NCI-H2171 treated with DMSO at 0.1 percent for 48 hours (cell line): Measurements from ENCODE around the gene KCNIP3.
A peak's percentile ranks its signal among the peaks of the same experiment; 100 is the strongest.

Experiments
- DNase-seq: peaks from one replicate; lab custom pipeline; 2025; lab: John Stamatoyannopoulos, UW

The KCNIP3 gene

GRCh38 chr2:95297639-95298395, 670 bp downstream of the KCNIP3 start:
- no peak for DNase-seq

- DNase-seq: no peak
Observed at GRCh38 chr2:95298486-95299111, 1.5 kb downstream of the KCNIP3 start.

- peak; percentile 87 for DNase-seq
Observed at GRCh38 chr2:95299961-95300360, 2.8 kb downstream of the KCNIP3 start.

- DNase-seq: peak; percentile 87
Observed at GRCh38 chr2:95300450-95300849, 3.3 kb downstream of the KCNIP3 start.

- DNase-seq: no peak
Observed at GRCh38 chr2:95301186-95301585, 4.0 kb downstream of the KCNIP3 start.

DNA sequence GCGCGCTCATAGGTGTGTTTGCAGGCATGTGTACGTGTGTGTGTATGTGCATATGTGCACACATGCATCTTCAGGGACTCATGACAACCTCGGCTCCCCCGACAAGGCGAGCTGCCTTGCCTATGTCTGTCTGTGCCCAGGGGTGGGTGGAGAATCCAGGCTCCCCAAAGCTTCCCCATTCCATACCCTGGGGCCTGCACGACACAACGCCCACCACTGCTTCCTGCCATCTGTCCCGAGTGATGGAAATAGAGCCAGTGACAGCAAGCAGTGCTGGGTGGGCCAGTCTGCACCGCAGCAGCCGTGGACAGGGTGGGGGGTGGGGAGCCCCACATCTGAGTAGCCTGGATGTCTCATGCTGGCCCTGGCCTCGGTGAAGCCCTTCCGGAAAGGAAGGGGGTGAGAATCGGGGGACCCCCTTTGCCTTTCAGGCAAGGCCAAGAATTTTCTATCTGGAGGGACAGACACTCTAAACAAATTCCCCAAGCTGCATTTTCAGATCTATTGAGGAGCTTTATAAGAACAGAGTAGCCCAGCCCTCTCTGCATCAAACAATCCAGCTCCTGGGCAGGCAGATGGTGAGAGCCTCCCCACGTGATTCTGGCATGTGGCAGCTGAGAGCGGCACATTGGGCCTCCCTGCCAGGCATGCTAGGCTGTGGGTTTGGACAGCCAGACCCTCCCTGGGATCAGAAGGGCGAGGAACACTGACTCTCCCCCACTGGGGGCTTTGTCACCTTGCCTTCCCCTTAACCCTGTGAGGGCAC, 4.9 kb downstream of the KCNIP3 start:
- peak; percentile 47 for DNase-seq

DNA sequence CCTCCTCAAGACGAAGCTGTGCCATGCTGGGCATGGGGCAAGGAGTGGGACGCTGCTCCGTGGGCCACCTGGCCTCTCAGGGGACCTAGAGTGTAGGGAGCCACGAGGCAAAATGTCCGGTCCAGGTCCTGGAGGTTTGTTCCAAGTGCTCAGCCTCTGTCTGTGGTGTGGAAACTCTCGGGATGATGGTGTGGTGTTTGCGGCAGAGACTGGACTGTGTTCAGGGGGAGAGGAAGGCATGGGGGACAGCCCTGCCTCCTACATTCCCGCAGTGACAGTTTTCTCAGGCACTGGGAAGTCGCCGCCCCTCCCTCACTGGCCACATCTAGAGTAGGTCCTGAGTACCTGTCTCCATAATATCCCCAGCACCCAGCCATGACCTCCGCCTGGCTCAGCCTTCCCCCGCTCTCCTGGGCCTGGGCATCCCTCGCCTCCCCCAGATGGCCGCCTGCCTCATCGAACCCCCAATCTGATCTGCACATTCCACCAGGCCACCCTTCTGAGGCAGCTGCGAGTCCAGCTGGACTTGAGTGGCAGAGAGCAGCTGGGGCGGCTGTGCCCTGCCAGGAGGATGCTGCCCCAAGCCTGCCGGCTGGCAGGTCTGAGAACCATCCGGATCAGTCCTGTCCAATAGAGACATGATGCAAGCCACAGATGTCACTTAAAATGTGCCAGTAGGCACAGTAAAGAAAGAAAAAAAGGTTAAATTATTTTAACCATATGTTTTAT, 6.2 kb downstream of the KCNIP3 start:
- DNase-seq: peak; percentile 62

DNA sequence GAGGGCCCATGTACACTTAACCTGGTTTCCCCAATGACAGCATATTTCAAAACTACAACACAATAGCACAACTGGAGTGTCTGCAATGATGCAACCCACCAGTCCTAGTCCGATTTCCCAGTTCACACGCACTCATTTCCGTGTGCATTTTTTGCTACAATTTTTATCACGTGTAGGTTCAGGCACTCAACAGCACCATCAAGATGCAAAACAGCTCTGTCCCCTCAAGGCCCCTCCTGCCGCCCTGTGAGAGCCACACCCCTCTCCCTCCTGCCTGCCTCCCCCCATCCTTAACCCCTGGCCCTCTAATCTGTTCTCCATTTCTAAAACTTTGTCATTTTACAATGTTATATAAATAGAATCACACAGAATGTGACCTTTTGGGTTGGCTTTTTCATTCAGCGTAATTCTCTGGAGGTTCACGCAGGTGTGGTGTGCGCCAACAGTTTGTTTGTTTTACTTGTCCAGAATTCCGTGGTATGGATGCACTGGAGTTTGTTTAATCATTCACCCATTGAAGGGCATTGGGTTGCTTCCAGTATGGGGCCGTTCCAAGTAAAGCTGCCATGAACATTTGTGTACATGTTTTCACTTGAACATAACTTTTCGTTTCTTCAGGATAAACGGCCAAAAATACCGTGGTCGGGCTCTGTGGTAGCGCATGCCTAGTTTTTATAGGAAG, 8.4 kb downstream of the KCNIP3 start:
- no peak for DNase-seq

GRCh38 chr2:95306336-95306895, 9.3 kb downstream of the KCNIP3 start:
- DNase-seq: peak; percentile 37

DNA sequence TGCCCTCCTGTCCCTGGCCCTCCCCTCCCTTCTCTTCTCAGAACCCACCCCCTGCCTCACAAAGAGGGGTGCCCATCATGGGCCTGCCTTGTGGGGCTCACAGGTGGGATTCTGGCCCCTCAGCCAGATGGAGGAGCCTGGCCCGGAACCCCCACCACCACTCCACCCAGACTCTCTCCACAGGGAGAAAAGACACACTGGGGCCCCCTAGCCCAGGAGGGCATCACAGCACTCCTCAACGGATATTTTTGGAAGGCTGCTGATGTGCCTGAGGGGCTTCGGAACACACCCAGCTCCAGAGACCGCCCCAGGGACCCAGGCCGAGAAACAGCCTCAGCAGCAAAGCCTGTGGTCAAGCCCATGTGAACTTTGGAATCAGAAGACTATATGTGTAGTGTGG, 9.9 kb downstream of the KCNIP3 start:
- DNase-seq: no peak

GRCh38 chr2:95307878-95308277, 10.7 kb downstream of the KCNIP3 start:
- DNase-seq: no peak

DNA sequence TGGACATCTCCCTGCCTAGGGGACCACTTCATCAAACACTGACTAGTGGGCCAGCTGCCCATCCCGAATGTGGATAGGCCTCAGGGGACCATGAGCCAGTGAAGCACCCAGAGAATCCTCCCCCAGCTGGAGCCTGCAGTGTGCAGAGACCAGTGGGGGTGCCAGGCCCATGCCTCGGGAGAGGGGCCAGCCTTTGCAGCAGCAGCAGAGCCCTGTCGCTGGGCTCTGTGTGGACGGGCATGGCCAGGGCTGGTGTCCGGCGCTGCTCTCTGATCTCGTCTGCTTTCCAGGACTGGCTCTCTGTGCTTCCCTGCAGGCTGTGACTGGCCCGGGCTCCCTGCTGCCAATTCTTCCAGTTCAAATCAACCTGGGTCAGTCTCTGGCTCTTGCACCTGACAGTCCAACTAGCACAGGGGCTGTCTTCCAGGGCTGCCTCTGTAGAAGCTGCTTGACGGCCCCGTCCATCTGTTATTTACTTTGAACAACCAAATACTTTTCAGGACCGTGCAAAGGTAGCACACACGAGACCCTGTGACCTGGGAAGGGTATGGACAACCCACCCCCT, 11.4 kb downstream of the KCNIP3 start:
- DNase-seq: peak; percentile 10

- DNase-seq: no peak
Observed at GRCh38 chr2:95309599-95309998, 12.5 kb downstream of the KCNIP3 start.

GRCh38 chr2:95310216-95310615, 13.1 kb downstream of the KCNIP3 start:
- DNase-seq: no peak

- no peak for DNase-seq
Observed at GRCh38 chr2:95310651-95311050, 13.5 kb downstream of the KCNIP3 start.

DNA sequence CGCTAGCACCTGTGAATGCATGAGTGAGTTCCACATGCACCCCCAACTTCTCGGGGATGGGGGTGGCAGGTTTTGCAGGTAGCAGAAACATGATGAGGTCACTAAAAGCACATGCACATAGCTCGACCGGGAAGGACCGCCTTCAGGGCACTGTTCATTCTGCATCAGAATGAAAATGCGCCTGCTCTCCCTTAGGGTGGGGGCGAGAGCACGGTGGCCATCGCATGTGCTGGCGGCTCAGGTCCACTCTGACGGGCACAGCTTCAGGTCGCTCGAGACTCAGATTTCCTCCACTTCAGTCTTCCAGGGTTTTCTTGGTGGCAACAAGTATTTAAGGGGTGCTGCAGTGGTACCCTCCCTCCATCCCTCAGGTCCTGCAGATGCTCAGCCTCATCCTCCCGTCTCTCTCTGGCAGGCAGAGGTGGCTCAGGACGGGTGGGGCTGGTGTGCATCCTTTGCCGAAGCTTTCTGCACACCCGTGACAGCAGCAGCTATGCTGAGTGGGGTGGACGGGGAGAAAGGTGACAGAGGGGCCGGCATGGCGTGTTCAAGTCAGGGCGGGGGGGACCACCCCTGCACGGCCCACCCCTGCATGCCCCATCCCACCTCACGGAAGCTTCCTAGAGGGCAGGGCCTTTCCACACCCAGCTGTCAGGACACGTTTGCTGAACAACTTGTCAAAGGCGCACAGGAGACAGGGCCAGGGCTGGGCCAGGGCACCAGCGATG, 14.8 kb downstream of the KCNIP3 start:
- no peak for DNase-seq

GRCh38 chr2:95312543-95313201, 15.5 kb downstream of the KCNIP3 start:
- DNase-seq: no peak

DNA sequence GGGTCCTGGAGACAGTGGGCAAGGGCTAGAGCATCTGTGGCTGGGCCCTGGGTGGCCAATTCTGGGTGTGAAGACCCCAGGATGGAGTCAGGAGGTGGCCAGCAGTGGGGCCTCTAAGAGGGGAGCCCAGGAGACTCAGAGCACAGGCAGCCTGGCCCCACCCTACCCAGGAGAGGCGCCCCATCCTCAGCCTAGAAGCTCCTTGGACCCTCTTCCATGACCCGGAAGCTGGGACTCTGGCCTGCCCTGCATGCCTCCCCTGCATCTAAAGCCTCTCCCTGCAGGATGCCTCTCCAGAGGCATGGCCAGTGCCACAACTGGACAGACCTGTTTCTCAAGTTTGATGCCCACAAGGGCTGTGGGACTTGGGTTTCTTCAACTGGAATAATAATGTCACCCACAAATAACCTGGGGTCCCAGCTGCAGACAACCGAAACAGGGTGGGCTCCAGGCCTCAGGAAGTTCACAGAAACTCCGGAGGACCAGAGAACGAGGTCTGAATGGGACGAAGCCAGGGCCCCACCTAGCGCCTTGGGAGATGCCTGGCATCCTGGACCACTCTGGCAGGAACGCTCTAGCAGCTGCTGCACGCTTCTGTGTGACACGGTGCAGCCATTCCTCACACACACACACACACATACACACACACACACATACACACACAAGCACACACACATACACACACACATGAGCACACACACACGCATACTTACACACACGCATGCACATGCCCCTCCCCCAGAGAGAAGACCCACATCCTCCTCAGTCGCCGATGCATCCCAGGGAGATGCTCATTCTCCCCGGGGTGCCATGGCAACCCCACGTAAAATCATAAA, 16.4 kb downstream of the KCNIP3 start:
- no peak for DNase-seq

- no peak for DNase-seq
Observed at GRCh38 chr2:95314598-95314963, 17.4 kb downstream of the KCNIP3 start.
